ENCODE results near the gene THSD8. TPM values are rescaled to one million over a fixed set of nuclear protein-coding genes. Genes with fewer than 3 reads are reported as not detected.
A peak's percentile ranks its signal among the peaks of the same experiment; 100 is the strongest.

THSD8 gene
- total RNA-seq, 1 experiment from 2014 or later, result 14.0 TPM

DNA sequence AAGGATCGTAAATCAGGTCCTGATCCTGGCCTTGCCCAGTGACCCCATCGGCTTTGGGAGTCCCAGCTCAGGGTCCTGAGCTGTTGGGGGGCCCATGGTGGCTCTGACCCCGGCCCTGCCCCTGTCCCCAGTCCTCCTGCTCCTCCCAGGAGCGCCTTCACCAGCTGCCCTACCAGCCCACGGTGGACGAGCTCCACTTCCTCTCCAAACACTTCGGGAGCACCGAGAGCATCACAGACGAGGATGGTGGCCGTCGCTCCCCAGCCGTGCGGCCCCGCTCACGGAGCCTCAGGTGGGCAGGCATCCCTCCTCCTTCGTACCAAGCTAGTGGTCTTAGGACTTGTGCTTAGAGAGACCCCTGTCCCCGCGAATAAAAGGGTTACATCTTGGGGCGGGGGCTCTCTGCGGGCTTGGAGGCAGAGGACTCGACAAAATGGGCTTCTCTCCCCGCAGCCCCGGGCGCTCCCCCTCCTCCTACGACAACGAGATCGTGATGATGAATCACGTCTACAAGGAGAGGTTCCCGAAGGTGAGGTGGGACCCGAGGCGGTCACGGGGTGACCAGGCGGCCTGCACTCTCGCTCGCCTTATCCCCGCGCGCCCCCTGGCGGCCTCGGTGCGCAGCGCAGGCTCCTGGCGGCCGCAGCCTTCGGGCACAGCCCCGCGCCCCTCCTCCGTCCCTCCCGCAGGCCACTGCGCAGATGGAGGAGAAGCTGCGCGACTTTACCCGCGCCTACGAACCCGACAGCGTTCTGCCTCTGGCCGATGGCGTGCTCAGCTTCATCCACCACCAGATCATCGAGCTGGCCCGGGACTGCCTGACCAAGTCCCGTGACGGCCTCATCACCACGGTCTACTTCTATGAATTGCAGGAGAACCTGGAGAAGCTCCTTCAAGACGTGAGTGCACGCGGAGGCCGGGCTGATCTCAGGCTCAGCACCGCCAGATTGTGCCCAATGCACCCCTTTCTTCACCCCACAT is 45.6 kb downstream of the THSD8 start:
- DNase-seq, result peak; percentile 94
- no TSS peak for BruUV-seq (replicated peaks)
- Mint-ChIP-seq H3K4me1 (ENCODE audit: low read depth, unreplicated experiment) (no peaks in the 10 kb centered on the region), H3K4me3 (ENCODE audit: low read depth, unreplicated experiment) (peak overlapping the region; percentile 60), H3K36me3 (ENCODE audit: insufficient read depth, unreplicated experiment) (peaks cover 5% of the 10 kb centered on the region), H3K27me3 (ENCODE audit: unreplicated experiment) (peaks cover 2% of the 10 kb centered on the region), H3K9me3 (ENCODE audit: low read depth, unreplicated experiment) (no peaks in the 10 kb centered on the region), H3K27ac (ENCODE audit: unreplicated experiment) (no peak overlapping the region)
- TF ChIP-seq, protein P1, sequence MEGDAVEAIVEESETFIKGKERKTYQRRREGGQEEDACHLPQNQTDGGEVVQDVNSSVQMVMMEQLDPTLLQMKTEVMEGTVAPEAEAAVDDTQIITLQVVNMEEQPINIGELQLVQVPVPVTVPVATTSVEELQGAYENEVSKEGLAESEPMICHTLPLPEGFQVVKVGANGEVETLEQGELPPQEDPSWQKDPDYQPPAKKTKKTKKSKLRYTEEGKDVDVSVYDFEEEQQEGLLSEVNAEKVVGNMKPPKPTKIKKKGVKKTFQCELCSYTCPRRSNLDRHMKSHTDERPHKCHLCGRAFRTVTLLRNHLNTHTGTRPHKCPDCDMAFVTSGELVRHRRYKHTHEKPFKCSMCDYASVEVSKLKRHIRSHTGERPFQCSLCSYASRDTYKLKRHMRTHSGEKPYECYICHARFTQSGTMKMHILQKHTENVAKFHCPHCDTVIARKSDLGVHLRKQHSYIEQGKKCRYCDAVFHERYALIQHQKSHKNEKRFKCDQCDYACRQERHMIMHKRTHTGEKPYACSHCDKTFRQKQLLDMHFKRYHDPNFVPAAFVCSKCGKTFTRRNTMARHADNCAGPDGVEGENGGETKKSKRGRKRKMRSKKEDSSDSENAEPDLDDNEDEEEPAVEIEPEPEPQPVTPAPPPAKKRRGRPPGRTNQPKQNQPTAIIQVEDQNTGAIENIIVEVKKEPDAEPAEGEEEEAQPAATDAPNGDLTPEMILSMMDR (IDR thresholded peaks at IDR 0.05; ENCODE audit: unreplicated experiment), result peak; percentile 92
- CTCF ChIA-PET, result interaction anchor here (0.6 to 1.8 kb wide), 5 partner anchors 14 to 88 kb away, joined by 3 to 11 read pairs (median 4); no protein-coding TSS in a partner anchor
- intact Hi-C loops (cut with micrococcal nuclease; ENCODE audit: unreplicated experiment), result loop anchor here (5.0 kb wide), 1 partner anchor 85 kb away; no protein-coding TSS in a partner anchor

Small RNAs within 50 kb of the gene (microRNA-seq; reads per million reads assigned to microRNA genes)
- gene MIR5684, result not detected
- not detected for gene MIR6794

Other genes with a start within 250 kb of the THSD8 start
- 5.4 and 6.3 TPM in 2 replicates for gene ZNF490, start 191.3 kb upstream of the THSD8 start, total RNA-seq (2022)
- gene ZNF791, start 191.1 kb upstream of the THSD8 start, total RNA-seq (2022), result 15.8 and 16.2 TPM in 2 replicates
- gene MAN2B1, start 135.3 kb upstream of the THSD8 start, total RNA-seq (2022), result 76.9 and 84.4 TPM in 2 replicates
- gene WDR83, start 135.3 kb upstream of the THSD8 start, total RNA-seq (2022), result 10.1 and 10.8 TPM in 2 replicates
- 57.6 and 69.1 TPM in 2 replicates for gene DHPS, start 120.2 kb upstream of the THSD8 start, total RNA-seq (2022)
- gene GNG14, start 114.1 kb upstream of the THSD8 start, total RNA-seq (2022), result not detected in 2 replicates
- gene FBXW9, start 105.4 kb upstream of the THSD8 start, total RNA-seq (2022), result 6.7 and 7.1 TPM in 2 replicates
- 67.0 and 87.6 TPM in 2 replicates for gene TNPO2, start 78.1 kb upstream of the THSD8 start, total RNA-seq (2022)
- gene TRIR, start 67.4 kb upstream of the THSD8 start, total RNA-seq (2022), result 124 and 128 TPM in 2 replicates
- gene GET3, start 64.6 kb upstream of the THSD8 start, total RNA-seq (2022), result 52.2 and 53.8 TPM in 2 replicates
- not detected in 2 replicates for gene BEST2, start 50.3 kb upstream of the THSD8 start, total RNA-seq (2022)
- gene HOOK2, start 26.5 kb upstream of the THSD8 start, total RNA-seq (2022), result 69.0 and 70.7 TPM in 2 replicates
- 113 and 116 TPM in 2 replicates for gene JUNB, start 10.6 kb upstream of the THSD8 start, total RNA-seq (2022)
- 121 and 135 TPM in 2 replicates for gene PRDX2, start 269 bp upstream of the THSD8 start, total RNA-seq (2022)
- gene RNASEH2A, start 4.5 kb downstream of the THSD8 start, total RNA-seq (2022), result 30.6 and 41.6 TPM in 2 replicates
- gene RTBDN, start 32.5 kb downstream of the THSD8 start, total RNA-seq (2022), result not detected in 2 replicates
- gene MAST1, start 36.4 kb downstream of the THSD8 start, total RNA-seq (2022), result 1.3 and 2.6 TPM in 2 replicates
- 32.7 and 38.4 TPM in 2 replicates for gene DNASE2, start 79.4 kb downstream of the THSD8 start, total RNA-seq (2022)
- not detected in 2 replicates for gene KLF1, start 85.1 kb downstream of the THSD8 start, total RNA-seq (2022)
- gene GCDH, start 89.1 kb downstream of the THSD8 start, total RNA-seq (2022), result 23.6 and 26.8 TPM in 2 replicates
- gene SYCE2, start 117.2 kb downstream of the THSD8 start, total RNA-seq (2022), result 1.1 TPM in 1 of 2 replicates, not detected in the other
- gene FARSA, start 131.6 kb downstream of the THSD8 start, total RNA-seq (2022), result 72.8 and 75.5 TPM in 2 replicates
- 680 and 718 TPM in 2 replicates for gene CALR, start 136.5 kb downstream of the THSD8 start, total RNA-seq (2022)
- 101 and 110 TPM in 2 replicates for gene RAD23A, start 143.8 kb downstream of the THSD8 start, total RNA-seq (2022)
- gene GADD45GIP1, start 155.2 kb downstream of the THSD8 start, total RNA-seq (2022), result 20.0 and 21.6 TPM in 2 replicates
- 0.21 and 0.47 TPM in 2 replicates for gene DAND5, start 167.5 kb downstream of the THSD8 start, total RNA-seq (2022)
- gene NFIX, start 193.4 kb downstream of the THSD8 start, total RNA-seq (2022), result 16.4 and 21.9 TPM in 2 replicates

Measured in Calu3 (cell line).